ENCODE measurements around the gene ZAP70. TPM values are rescaled to one million over a fixed set of nuclear protein-coding genes. Genes with fewer than 3 reads are reported as not detected.
A peak's percentile ranks its signal among the peaks of the same experiment; 100 is the strongest.

ZAP70 gene
- total RNA-seq, 2 experiments from 2014 or later: 153 to 156 TPM

DNA sequence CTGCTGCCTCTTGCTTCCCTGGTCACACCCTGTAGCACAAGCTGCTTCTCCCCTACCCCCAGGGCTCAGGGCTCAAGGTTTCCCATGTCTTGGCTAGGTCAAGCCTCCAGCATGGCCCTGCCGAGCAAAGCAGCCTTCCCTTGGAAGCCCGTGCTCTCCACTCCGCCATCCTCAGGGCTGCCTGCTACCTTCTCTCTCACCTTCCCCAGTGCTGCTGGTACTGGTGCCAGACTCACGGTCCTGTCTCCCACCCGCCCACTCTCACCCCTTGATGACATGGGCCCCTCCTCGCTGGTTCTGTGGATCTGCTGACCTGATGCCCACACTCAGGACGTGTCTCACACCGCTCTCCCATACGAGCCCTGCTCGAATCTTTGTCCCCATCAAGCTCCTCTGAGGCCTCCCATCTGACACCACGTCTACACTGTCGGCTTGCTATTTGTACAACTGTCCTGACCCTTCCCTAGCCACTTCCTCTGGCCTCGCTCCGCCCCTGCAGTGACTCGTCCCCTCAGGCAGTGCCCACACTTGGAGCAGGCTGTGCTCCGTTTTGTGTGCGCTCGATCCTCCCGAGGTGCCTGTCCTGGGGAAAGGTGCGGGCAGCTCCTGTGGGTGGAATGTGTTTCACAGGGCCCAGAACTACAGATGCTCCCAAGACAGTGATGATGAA, 49.9 kb downstream of the ZAP70 start:
- ATAC-seq: no peak
- Mint-ChIP-seq H3K27me3 (no peaks in the 10 kb centered on the region), H3K9me3 (ENCODE audit: low read depth) (no peaks in the 10 kb centered on the region), H3K36me3 (ENCODE audit: low read depth) (peaks cover 37% of the 10 kb centered on the region), H3K4me3 (no peak overlapping the region), H3K27ac (no peak overlapping the region), H3K4me1 (peaks cover 12% of the 10 kb centered on the region)
- POLR2A ChIA-PET: no interaction called here
- no peak for DNase-seq
- CTCF ChIA-PET: interaction anchor here (1.0 to 1.5 kb wide), 2 partner anchors 22 to 43 kb away, joined by 3 to 7 read pairs; no protein-coding TSS in a partner anchor
- intact Hi-C loops (cut with DNase I, micrococcal nuclease): no loop called here

GRCh38 chr2:97764559-97765263, 51.3 kb downstream of the ZAP70 start:
- ATAC-seq (no peak), DNase-seq (no peak)
- intact Hi-C loops (cut with DNase I, micrococcal nuclease): no loop called here
- no peaks in the 10 kb centered on the region for H3K27me3 Mint-ChIP-seq
- H3K9me3 Mint-ChIP-seq (ENCODE audit: low read depth): no peaks in the 10 kb centered on the region
- no peak overlapping the region for H3K27ac Mint-ChIP-seq
- POLR2A ChIA-PET: no interaction called here
- H3K36me3 Mint-ChIP-seq (ENCODE audit: low read depth): peaks cover 28% of the 10 kb centered on the region
- CTCF ChIA-PET: interaction anchor here (0.8 kb wide), 1 partner anchor 186 kb away, joined by 4 read pairs; no protein-coding TSS in a partner anchor
- H3K4me1 Mint-ChIP-seq: peaks cover 9% of the 10 kb centered on the region
- H3K4me3 Mint-ChIP-seq: no peak overlapping the region

GRCh38 chr2:97765933-97766332, 52.6 kb downstream of the ZAP70 start:
- DNase-seq (no peak), ATAC-seq (no peak)
- Mint-ChIP-seq H3K4me3 (no peak overlapping the region), H3K36me3 (ENCODE audit: low read depth) (peaks cover 17% of the 10 kb centered on the region), H3K27ac (no peak overlapping the region), H3K9me3 (ENCODE audit: low read depth) (no peaks in the 10 kb centered on the region), H3K27me3 (no peaks in the 10 kb centered on the region), H3K4me1 (peaks cover 5% of the 10 kb centered on the region)
- intact Hi-C loops (cut with DNase I, micrococcal nuclease): no loop called here
- ChIA-PET POLR2A (no interaction called here), CTCF (interaction anchor here (0.5 to 0.6 kb wide), 2 partner anchors 121 to 235 kb away, joined by 3 to 4 read pairs; no protein-coding TSS in a partner anchor)

DNA sequence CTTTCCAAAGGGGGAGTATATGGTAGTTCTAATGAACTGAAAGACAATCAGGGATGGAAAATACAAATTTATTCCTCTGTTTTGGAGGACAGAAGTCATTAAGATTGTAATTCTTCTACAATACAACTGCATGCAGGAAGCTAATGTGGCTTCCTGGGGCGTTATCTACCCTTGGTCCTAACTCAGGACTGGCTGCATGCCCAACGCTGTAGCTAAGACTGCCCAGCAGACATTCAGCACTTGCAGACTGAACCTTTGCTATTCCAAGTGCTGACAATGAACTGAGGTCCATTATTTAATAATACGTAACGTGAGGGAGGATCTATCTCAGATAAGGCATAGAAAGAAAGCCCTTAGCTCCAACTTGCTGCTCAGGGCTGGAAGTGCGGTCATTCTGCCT, 53.2 kb downstream of the ZAP70 start:
- Mint-ChIP-seq H3K27ac (no peak overlapping the region), H3K36me3 (ENCODE audit: low read depth) (peaks cover 12% of the 10 kb centered on the region), H3K27me3 (no peaks in the 10 kb centered on the region), H3K4me1 (peaks cover 3% of the 10 kb centered on the region), H3K4me3 (no peak overlapping the region), H3K9me3 (ENCODE audit: low read depth) (no peaks in the 10 kb centered on the region)
- no peak for ATAC-seq
- DNase-seq: no peak
- intact Hi-C loops (cut with DNase I, micrococcal nuclease): no loop called here
- ChIA-PET POLR2A (no interaction called here), CTCF (interaction anchor here (0.5 to 1.8 kb wide), 5 partner anchors 10 to 234 kb away, joined by 3 to 9 read pairs (median 4); no protein-coding TSS in a partner anchor)

GRCh38 chr2:97769308-97769707, 55.9 kb downstream of the ZAP70 start:
- no peak overlapping the region for H3K4me3 Mint-ChIP-seq
- ChIA-PET CTCF (no interaction called here), POLR2A (no interaction called here)
- H3K27ac Mint-ChIP-seq: no peak overlapping the region
- DNase-seq (no peak), ATAC-seq (no peak)
- H3K36me3 Mint-ChIP-seq (ENCODE audit: low read depth): peaks cover 7% of the 10 kb centered on the region
- no peaks in the 10 kb centered on the region for H3K9me3 Mint-ChIP-seq (ENCODE audit: low read depth)
- intact Hi-C loops (cut with DNase I, micrococcal nuclease): no loop called here
- H3K4me1 Mint-ChIP-seq: no peaks in the 10 kb centered on the region
- H3K27me3 Mint-ChIP-seq: no peaks in the 10 kb centered on the region

GRCh38 chr2:97769711-97770110, 56.3 kb downstream of the ZAP70 start:
- POLR2A ChIA-PET: no interaction called here
- CTCF ChIA-PET: no interaction called here
- Mint-ChIP-seq H3K4me3 (no peak overlapping the region), H3K36me3 (ENCODE audit: low read depth) (peaks cover 9% of the 10 kb centered on the region), H3K4me1 (no peaks in the 10 kb centered on the region), H3K27me3 (no peaks in the 10 kb centered on the region), H3K27ac (no peak overlapping the region), H3K9me3 (ENCODE audit: low read depth) (no peaks in the 10 kb centered on the region)
- no peak for DNase-seq
- ATAC-seq: no peak
- intact Hi-C loops (cut with DNase I, micrococcal nuclease): no loop called here

DNA sequence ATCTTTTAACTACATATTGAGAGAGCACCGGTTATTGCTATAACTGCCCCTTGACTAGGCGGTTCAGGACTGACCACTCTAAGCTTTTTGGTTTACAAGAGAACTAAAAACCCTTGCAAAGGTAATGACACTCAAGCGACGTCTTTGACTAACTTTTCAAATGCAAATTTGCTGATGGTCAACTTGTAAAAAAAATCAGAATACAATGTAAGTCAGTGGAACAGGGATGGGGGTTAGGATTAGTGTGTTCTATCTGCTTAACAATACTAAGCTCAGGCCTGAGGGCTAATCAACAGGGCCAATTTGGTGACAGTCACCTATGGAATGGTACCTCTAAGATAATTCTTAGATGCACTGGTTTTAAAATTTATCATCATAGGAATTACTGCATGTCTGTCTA, 57.1 kb downstream of the ZAP70 start:
- Mint-ChIP-seq H3K9me3 (ENCODE audit: low read depth) (no peaks in the 10 kb centered on the region), H3K27me3 (no peaks in the 10 kb centered on the region), H3K27ac (no peak overlapping the region), H3K4me3 (no peak overlapping the region), H3K4me1 (no peaks in the 10 kb centered on the region), H3K36me3 (ENCODE audit: low read depth) (peaks cover 9% of the 10 kb centered on the region)
- no peak for ATAC-seq
- no peak for DNase-seq
- intact Hi-C loops (cut with DNase I, micrococcal nuclease): no loop called here
- ChIA-PET POLR2A (no interaction called here), CTCF (no interaction called here)

- no peaks in the 10 kb centered on the region for H3K27me3 Mint-ChIP-seq
- POLR2A ChIA-PET: no interaction called here
These were observed 61.0 kb downstream of the ZAP70 start for GRCh38 chr2:97774425-97774824.

GRCh38 chr2:97775074-97775473, 61.7 kb downstream of the ZAP70 start:
- POLR2A ChIA-PET: no interaction called here
- Mint-ChIP-seq H3K36me3 (ENCODE audit: low read depth) (peaks cover 11% of the 10 kb centered on the region), H3K27ac (no peak overlapping the region), H3K27me3 (no peaks in the 10 kb centered on the region), H3K4me3 (no peak overlapping the region), H3K4me1 (no peaks in the 10 kb centered on the region), H3K9me3 (ENCODE audit: low read depth) (no peaks in the 10 kb centered on the region)
- ATAC-seq: no peak
- no peak for DNase-seq
- intact Hi-C loops (cut with DNase I, micrococcal nuclease): no loop called here
- CTCF ChIA-PET: interaction anchor here (0.8 to 1.3 kb wide), 3 partner anchors 32 to 610 kb away, joined by 3 to 4 read pairs (median 3); no protein-coding TSS in a partner anchor

More at GRCh38 chr2:97774425-97774824, 61.0 kb downstream of the ZAP70 start:
- no peak overlapping the region for H3K27ac Mint-ChIP-seq
- no peaks in the 10 kb centered on the region for H3K4me1 Mint-ChIP-seq
- intact Hi-C loops (cut with DNase I, micrococcal nuclease): no loop called here
- no peaks in the 10 kb centered on the region for H3K9me3 Mint-ChIP-seq (ENCODE audit: low read depth)
- DNase-seq (no peak), ATAC-seq (no peak)
- peaks cover 11% of the 10 kb centered on the region for H3K36me3 Mint-ChIP-seq (ENCODE audit: low read depth)
- CTCF ChIA-PET: interaction anchor here (0.8 to 1.5 kb wide), 5 partner anchors 12 to 611 kb away, joined by 3 to 4 read pairs (median 3); no protein-coding TSS in a partner anchor
- no peak overlapping the region for H3K4me3 Mint-ChIP-seq

DNA sequence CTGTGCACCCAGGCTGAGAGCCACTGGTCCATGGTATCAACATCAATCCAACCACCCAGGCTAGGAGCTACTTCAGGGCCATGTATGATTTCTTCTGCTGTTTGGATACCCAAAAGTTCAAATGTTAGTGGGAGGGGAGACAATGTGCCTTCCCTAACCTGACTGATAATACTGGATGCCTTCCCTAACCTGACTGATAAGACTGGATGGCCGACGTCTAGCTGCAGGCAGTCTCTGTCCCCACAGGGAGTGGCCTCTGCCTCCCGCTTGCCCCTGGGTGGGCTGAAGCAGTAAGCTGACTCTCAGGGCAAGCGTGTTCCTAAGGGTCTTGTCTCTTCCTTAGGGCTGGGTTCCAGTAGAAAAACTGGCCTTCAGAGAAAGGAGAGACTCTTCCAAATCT, 65.8 kb downstream of the ZAP70 start:
- intact Hi-C loops (cut with DNase I, micrococcal nuclease): no loop called here
- H3K4me3 Mint-ChIP-seq: no peak overlapping the region
- H3K9me3 Mint-ChIP-seq (ENCODE audit: low read depth): no peaks in the 10 kb centered on the region
- no peak for ATAC-seq
- no peaks in the 10 kb centered on the region for H3K27me3 Mint-ChIP-seq
- H3K36me3 Mint-ChIP-seq (ENCODE audit: low read depth): peaks cover 9% of the 10 kb centered on the region
- ChIA-PET CTCF (interaction anchor here (0.7 to 2.6 kb wide), 2 partner anchors 27 to 69 kb away, joined by 3 to 9 read pairs; no protein-coding TSS in a partner anchor), POLR2A (no interaction called here)
- H3K4me1 Mint-ChIP-seq: no peaks in the 10 kb centered on the region
- no peak for DNase-seq
- no peak overlapping the region for H3K27ac Mint-ChIP-seq

DNA sequence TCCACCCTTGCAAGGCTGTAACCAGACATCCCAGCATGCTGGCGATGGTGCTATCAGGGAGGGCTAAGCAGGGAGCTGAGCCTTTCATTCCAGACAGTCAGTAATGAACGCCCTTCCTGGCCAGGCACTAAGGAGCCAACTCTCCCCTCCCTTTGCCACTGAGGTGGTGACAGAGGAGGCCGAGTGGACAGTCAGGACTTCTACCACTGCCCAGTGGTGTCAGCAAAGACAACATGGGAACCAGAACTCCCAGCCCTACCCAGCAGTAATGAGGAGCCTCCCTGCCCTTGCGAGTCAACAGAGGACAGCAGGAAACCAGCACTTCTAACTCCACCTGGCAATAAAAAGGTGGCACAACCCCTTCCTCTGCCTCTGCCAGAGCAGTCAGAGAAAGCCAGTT, 68.6 kb downstream of the ZAP70 start:
- DNase-seq (no peak), ATAC-seq (no peak)
- Mint-ChIP-seq H3K36me3 (ENCODE audit: low read depth) (peaks cover 2% of the 10 kb centered on the region), H3K9me3 (ENCODE audit: low read depth) (no peaks in the 10 kb centered on the region), H3K4me1 (peaks cover 4% of the 10 kb centered on the region), H3K4me3 (no peak overlapping the region), H3K27ac (no peak overlapping the region), H3K27me3 (no peaks in the 10 kb centered on the region)
- intact Hi-C loops (cut with DNase I, micrococcal nuclease): no loop called here
- CTCF ChIA-PET: no interaction called here
- POLR2A ChIA-PET: no interaction called here

DNA sequence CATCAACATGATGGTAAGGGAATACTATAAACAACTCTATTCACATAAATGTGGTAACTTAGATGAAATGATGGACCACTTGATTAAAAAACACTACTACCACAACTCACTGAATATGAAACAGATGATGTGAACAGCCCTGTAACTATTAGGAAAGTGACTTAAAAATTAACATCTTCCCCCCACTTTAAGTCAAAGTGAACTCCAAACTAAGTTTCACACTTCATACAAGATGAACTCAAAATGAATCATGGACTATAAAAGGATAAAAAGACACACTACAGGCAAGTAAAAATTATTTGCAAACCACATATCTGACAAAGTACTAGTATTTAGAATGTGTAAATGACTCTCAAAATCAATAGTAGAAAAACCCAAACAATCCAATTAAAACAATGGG, 71.6 kb downstream of the ZAP70 start:
- CTCF ChIA-PET: no interaction called here
- POLR2A ChIA-PET: no interaction called here
- intact Hi-C loops (cut with DNase I, micrococcal nuclease): no loop called here
- Mint-ChIP-seq H3K4me1 (peaks cover 4% of the 10 kb centered on the region), H3K27ac (no peak overlapping the region), H3K4me3 (no peak overlapping the region), H3K36me3 (ENCODE audit: low read depth) (peaks cover 4% of the 10 kb centered on the region), H3K9me3 (ENCODE audit: low read depth) (no peaks in the 10 kb centered on the region), H3K27me3 (no peaks in the 10 kb centered on the region)
- ATAC-seq (peak; percentile 44), DNase-seq (no peak)

Data from activated CD4-positive, alpha-beta T cell treated with anti-CD3 and anti-CD28 coated beads for 36 hours (primary cell).